K562 (cell line): ENCODE data around the gene ATRAID. TPM values are rescaled to one million over a fixed set of nuclear protein-coding genes. Genes with fewer than 3 reads are reported as not detected.
A peak's percentile ranks its signal among the peaks of the same experiment; 100 is the strongest.

Experiments used
- ATAC-seq: fragments of 200-7000 bp; cut with Tn5 transposase; 3 replicates; pipeline ENCODE4 v1.9.1; 2020; ENCODE audit warnings: moderate library complexity
- BruUV-seq: library from RNA; stranded (reverse); fragments of 400-500 nt; replicated peaks from 2 replicates; lab custom pipeline; 2021; lab: Mats Ljungman, UMichigan
- CTCF ChIA-PET: fragments of 300-600 bp; formaldehyde crosslinking; extraction: SDS; loops from one replicate; lab custom pipeline; 2021; ENCODE audit warnings: low intra/inter-chr PET ratio; lab: Yijun Ruan, JAX
- POLR2A ChIA-PET: fragments of 300-600, 350-650 bp; sonication (Branson Sonifier 250); formaldehyde crosslinking; extraction: SDS; loops from one replicate; lab custom pipeline; 2021; ENCODE audit warnings: antibody characterized with exemption, inconsistent platforms; lab: Yijun Ruan, JAX
- DNase-seq, 4 experiments: peaks; one replicate each; pipeline versions ENCODE4 v3.0.0 to v3.0.0-alpha.2; 2011 to 2018; ENCODE audit warnings: low spot score in 3 of 4, mixed read lengths in 3 of 4; ENCODE audit errors: extremely low read depth in 1 of 4
- FAIRE-seq: peaks from 2 replicates; lab custom pipeline; 2011; peaks lifted over from hg19 to GRCh38; lab: Jason Lieb, UNC
- H2AFZ ChIP-seq: 2 replicates; pipeline ENCODE4 v1.6.0; 2011; ENCODE audit warnings: low read depth, low read length, control low read depth, inconsistent platforms
- H3K27ac ChIP-seq: fragments of 200-600 bp; 3 replicates; pipeline ENCODE4 v1.8.0; 2011; ENCODE audit warnings: low read depth, mild to moderate bottlenecking, control low read depth, inconsistent platforms, low read length, moderate library complexity, mixed read lengths; ENCODE audit errors: extremely low read depth
- H3K27me3 ChIP-seq, 2 experiments: fragments of 300-600 bp in 1 of 2; 2 replicates in 1 of 2; 3 replicates in 1 of 2; pipeline versions ENCODE4 v1.6.0 to v1.8.0; 2011; ENCODE audit warnings: inconsistent platforms in 2 of 2, low read length in 2 of 2, mild to moderate bottlenecking in 1 of 2, mixed read lengths in 1 of 2, moderate library complexity in 1 of 2; ENCODE audit not compliant: control insufficient read depth in 2 of 2, insufficient read depth in 2 of 2
- H3K36me3 ChIP-seq: fragments of 300-600 bp; 3 replicates; pipeline ENCODE4 v1.8.0; 2011; ENCODE audit warnings: mild to moderate bottlenecking, low read length, inconsistent platforms; ENCODE audit not compliant: control insufficient read depth, insufficient read depth
- H3K4me1 ChIP-seq, 2 experiments: fragments of 200-600 bp in 1 of 2; replicated peaks in 1 of 2; 2 replicates in 1 of 2; 3 replicates in 1 of 2; pipeline versions ENCODE4 v1.5.1 to v1.8.0; 2011; ENCODE audit warnings: inconsistent platforms in 2 of 2, low read length in 2 of 2, mild to moderate bottlenecking in 1 of 2, mixed read lengths in 1 of 2, moderate library complexity in 1 of 2; ENCODE audit not compliant: control insufficient read depth in 2 of 2, insufficient read depth in 2 of 2
- H3K4me2 ChIP-seq: 2 replicates; pipeline ENCODE4 v1.6.1; 2011; ENCODE audit warnings: low read length, control low read depth, inconsistent platforms, mixed read lengths; ENCODE audit not compliant: insufficient read depth
- H3K4me3 ChIP-seq: fragments of 200-600 bp; sonication (generic), shearing (Covaris generic); 2 replicates; pipeline ENCODE4 v1.5.1; 2016; ENCODE audit warnings: control low read depth, inconsistent platforms
- H3K79me2 ChIP-seq: fragments of 200-600 bp; 3 replicates; pipeline ENCODE4 v1.8.0; 2011; ENCODE audit warnings: low read length, inconsistent platforms; ENCODE audit not compliant: control insufficient read depth, insufficient read depth
- H3K9ac ChIP-seq, 2 experiments: 2 replicates each; pipeline versions ENCODE4 v1.6.0 to v1.6.1; 2011; ENCODE audit warnings: low read depth in 2 of 2, low read length in 2 of 2, control low read depth in 1 of 2, inconsistent platforms in 1 of 2, mild to moderate bottlenecking in 1 of 2, mixed read lengths in 1 of 2; ENCODE audit not compliant: insufficient read depth in 1 of 2
- H3K9me1 ChIP-seq: one replicate; pipeline ENCODE4 v1.6.0; 2011; ENCODE audit warnings: inconsistent platforms, mild to moderate bottlenecking, low read length, moderate library complexity; ENCODE audit not compliant: control insufficient read depth, insufficient read depth
- H3K9me3 ChIP-seq: replicated peaks from 2 replicates; pipeline ENCODE4 v1.5.1; 2011; ENCODE audit warnings: low read depth, low read length, inconsistent platforms; ENCODE audit not compliant: control insufficient read depth, insufficient read depth
- H4K20me1 ChIP-seq: replicated peaks from 2 replicates; pipeline ENCODE4 v1.6.1; 2011; ENCODE audit warnings: low read length, inconsistent platforms, mixed read lengths; ENCODE audit not compliant: control insufficient read depth, insufficient read depth
- ATF3 ChIP-seq, 2 experiments: fragments of 450-650 bp in 1 of 2; sonication (generic) in 1 of 2; formaldehyde crosslinking in 1 of 2; IDR thresholded peaks in 1 of 2; conservative IDR thresholded peaks in 1 of 2; 2 replicates each; pipeline versions ENCODE4 v1.6.1 to v1.8.1; 2016 to 2023; ENCODE audit warnings: mild to moderate bottlenecking in 2 of 2, moderate library complexity in 2 of 2, inconsistent platforms in 1 of 2, missing genetic modification reagents in 1 of 2
- CEBPG ChIP-seq, 3 experiments: fragments of 200-800 bp in 1 of 3; sonication (Bioruptor generic) in 1 of 3; sonication (generic) in 1 of 3; formaldehyde crosslinking in 1 of 3; IDR thresholded peaks in 2 of 3; conservative IDR thresholded peaks in 1 of 3; 2 replicates each; pipeline versions ENCODE4 v1.6.1 to v1.8.0; 2016 to 2022; ENCODE audit warnings: missing compliant biosample characterization in 2 of 3, missing genetic modification characterization in 2 of 3, mild to moderate bottlenecking in 1 of 3, missing genetic modification reagents in 1 of 3
- CTCFL ChIP-seq: IDR thresholded peaks from 2 replicates; pipeline ENCODE4 v1.6.1; 2011; ENCODE audit warnings: borderline replicate concordance, low read depth, mild to moderate bottlenecking, moderate library complexity, low read length; ENCODE audit not compliant: insufficient read depth, poor library complexity, severe bottlenecking
- WGBS: fragments of 100-300 bp; shearing (Covaris generic); methylation state at CpG from one replicate; pipeline ENCODE4 v1.1.6; 2016; ENCODE audit warnings: low coverage, mixed read lengths; ENCODE audit not compliant: insufficient coverage; ENCODE audit errors: missing lambda C conversion rate; 5-methylcytosine and 5-hydroxymethylcytosine counted together
- in situ Hi-C: fragments of 300-500 bp; cut with MboI; formaldehyde crosslinking; loops from 4 replicates; pipeline ENCODE4 v1.15.0; 2018; ENCODE audit warnings: inconsistent platforms, mixed read lengths
- intact Hi-C: fragments of 100-400 bp; cut with micrococcal nuclease; formaldehyde crosslinking; loops from 2 replicates; pipeline ENCODE4 v1.14.2; 2022
- polyA plus RNA-seq, 8 experiments: library from polyadenylated mRNA; depleted of rRNA in 4 of 8; stranded (reverse) in 5 of 8; unstranded in 3 of 8; fragments of >200 nt; fragmentation: Nextera tagmentation in 2 of 8; fragmentation: Illumina TruSeq in 1 of 8; extraction: Ambion mirVana in 2 of 8; extraction: Trizol in 1 of 8; gene quantifications; 2 replicates each; pipeline versions ENCODE4 v1.2.1 to v1.2.3, GENCODE V29; 2011 to 2014; ENCODE audit warnings: inconsistent platforms in 1 of 8, missing spikeins in 1 of 8
- total RNA-seq, 7 experiments: library from RNA; depleted of rRNA in 6 of 7; stranded (reverse); fragments of >200 nt in 6 of 7; fragmentation: Illumina TruSeq in 2 of 7; extraction: Trizol in 2 of 7; gene quantifications; 2 replicates each; pipeline versions ENCODE4 v1.2.1 to v1.2.3, GENCODE V29; 2011 to 2021; ENCODE audit warnings: low replicate concordance in 1 of 7

Gene ATRAID
- total and polyA plus RNA-seq, 9 of the 15 experiments (the other 6 are each of a cell fraction or from before 2014, with no cell fraction given) = 70.2 to 187 (median 108) TPM

GRCh38 chr2:27194538-27195354, 17.1 kb upstream of the ATRAID start:
- Histone ChIP-seq H3K9me1 (no peaks in the 10 kb centered on the region), H3K79me2 (no peaks in the 10 kb centered on the region), H3K36me3 (peaks cover 5% of the 10 kb centered on the region; the same call in 1 of the 3 replicates), H2AFZ (0 out of 2 replicates have a peak overlapping the region, but pooled peaks have one; percentile 39), H3K4me2 (no peak overlapping the region), H3K9me3 (no peaks in the 10 kb centered on the region), H3K4me1 (no peaks in the 10 kb centered on the region; a peak in 2 of 5 replicates), H3K9ac (no peak overlapping the region), H3K27me3 (no peaks in the 10 kb centered on the region), H3K4me3 (no peak overlapping the region), H3K27ac (no peak overlapping the region), H4K20me1 (no peaks in the 10 kb centered on the region)
- no TSS peak for BruUV-seq
- DNase-seq = no peak
- no peak for ATAC-seq
- FAIRE-seq = no peak
- intact Hi-C loops (loop anchor here (5.0 kb wide), 2 partner anchors 177 to 232 kb away; no protein-coding TSS in a partner anchor), in situ Hi-C loops (loop anchor here (5.0 kb wide), 1 partner anchor 97 kb away; no protein-coding TSS in a partner anchor)
- ChIA-PET CTCF (no interaction called here), POLR2A (interaction anchor here (0.6 to 1.7 kb wide), 2 partner anchors 16 to 185 kb away, joined by 3 to 4 read pairs; no protein-coding TSS in a partner anchor)
- WGBS = 49% methylated on average over 17 of the region's 17 CpGs
- TF ChIP-seq ATF3 (IDR thresholded peaks at IDR 0.05) (peak; percentile 62), ATF3 (CRISPR knock-in tag; conservative IDR thresholded peaks at IDR 0.05) (no peak), CTCFL (no peak), CEBPG (CRISPR knock-in tag; IDR thresholded peaks at IDR 0.05) (peak; percentile 61; the same call in 1 of the 2 replicates), CEBPG (tag; conservative IDR thresholded peaks at IDR 0.05 in 1 of 2, IDR thresholded peaks at IDR 0.05 in 1 of 2) (no peak)
